SIG-M5 (cell line): ENCODE results near the gene HOXC12.

Source experiments
- DNase-seq: peaks from one replicate; lab custom pipeline; 2025; lab: John Stamatoyannopoulos, UW

Gene HOXC12

GRCh38 chr12:53941187-53941586 lies 13.5 kb upstream of the HOXC12 start:
- no peak for DNase-seq

DNA sequence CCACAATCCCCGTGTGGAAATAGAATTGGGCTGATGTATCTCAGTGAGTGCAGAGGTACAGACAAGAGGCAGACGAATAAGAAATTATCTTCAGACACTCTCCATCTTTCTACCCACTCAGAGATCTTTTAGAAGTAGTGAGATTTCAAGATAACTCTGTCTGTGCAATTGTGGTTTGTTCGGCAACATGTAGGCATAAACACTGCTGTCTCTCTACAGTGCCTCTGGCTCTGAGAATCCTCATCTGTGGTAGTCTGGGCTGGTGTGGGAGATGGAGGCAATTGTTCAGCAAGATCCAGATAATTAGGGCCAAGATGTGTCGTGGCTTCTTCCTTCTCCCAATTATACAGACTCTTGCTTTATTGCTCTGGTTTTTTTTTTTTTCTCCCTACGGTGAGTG lies 13.0 kb upstream of the HOXC12 start:
- DNase-seq, result no peak

DNA sequence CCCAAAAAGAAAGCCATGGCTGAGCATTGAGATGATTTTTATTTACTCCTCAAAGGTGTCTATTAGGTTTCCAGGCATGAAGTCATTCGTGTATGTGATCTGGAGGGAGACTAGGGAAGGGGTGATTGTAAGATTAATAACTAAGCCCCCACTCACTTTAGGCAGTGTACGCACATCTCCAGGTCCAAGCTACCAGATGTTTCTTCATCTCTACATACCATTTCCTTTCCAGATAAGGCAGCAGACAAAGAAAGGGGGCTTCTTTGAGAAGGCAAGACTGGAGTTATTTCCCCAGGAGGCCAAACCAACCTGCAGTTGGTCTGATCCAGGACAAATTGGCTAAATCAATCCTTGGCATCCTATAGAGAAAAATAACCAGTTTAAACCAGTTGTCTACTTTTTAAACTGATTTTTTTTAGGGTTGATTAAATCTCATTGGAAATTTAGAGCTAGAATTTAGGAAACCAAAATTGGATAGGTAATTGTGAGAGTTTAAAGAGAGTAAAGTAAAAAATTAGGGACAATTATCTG lies 12.2 kb upstream of the HOXC12 start:
- no peak for DNase-seq

- no peak for DNase-seq
These were observed 10.5 kb upstream of the HOXC12 start for GRCh38 chr12:53944209-53944608.

DNA sequence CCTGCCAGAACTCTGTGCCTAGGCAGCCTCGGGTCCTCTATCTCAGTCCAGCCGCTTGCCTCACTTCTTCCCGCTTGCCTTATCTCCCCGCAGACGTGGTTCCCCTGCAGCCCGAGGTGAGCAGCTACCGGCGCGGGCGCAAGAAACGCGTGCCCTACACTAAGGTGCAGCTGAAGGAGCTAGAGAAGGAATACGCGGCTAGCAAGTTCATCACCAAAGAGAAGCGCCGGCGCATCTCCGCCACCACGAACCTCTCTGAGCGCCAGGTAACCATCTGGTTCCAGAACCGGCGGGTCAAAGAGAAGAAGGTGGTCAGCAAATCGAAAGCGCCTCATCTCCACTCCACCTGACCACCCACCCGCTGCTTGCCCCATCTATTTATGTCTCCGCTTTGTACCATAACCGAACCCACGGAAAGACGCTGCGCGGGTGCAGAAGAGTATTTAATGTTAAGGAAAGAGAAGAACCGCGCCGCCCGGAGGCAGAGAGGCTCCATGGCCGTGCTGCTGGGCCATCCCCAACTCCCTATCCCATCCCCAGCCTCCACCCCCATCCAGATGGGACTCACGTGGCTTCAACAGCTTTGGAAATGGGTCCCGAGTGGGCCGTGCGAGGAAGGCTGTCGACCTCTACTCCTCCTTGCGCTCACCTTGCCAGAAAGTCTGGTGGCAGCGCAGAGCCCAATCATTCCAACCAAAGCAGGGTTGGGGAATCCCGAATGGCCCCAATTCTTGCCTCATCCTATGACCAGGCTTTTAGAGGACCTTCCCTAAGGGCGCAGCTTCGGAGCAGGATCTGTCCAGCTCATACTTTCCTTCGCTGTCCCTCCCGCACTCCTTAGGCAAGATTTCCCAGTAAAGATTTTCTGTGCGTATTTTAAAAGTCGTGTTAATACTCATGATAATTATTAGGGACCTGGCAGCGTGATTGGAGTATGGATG lies 9.5 kb upstream of the HOXC12 start:
- DNase-seq, result no peak

GRCh38 chr12:53947743-53948142 lies 7.0 kb upstream of the HOXC12 start:
- DNase-seq, result no peak

DNA sequence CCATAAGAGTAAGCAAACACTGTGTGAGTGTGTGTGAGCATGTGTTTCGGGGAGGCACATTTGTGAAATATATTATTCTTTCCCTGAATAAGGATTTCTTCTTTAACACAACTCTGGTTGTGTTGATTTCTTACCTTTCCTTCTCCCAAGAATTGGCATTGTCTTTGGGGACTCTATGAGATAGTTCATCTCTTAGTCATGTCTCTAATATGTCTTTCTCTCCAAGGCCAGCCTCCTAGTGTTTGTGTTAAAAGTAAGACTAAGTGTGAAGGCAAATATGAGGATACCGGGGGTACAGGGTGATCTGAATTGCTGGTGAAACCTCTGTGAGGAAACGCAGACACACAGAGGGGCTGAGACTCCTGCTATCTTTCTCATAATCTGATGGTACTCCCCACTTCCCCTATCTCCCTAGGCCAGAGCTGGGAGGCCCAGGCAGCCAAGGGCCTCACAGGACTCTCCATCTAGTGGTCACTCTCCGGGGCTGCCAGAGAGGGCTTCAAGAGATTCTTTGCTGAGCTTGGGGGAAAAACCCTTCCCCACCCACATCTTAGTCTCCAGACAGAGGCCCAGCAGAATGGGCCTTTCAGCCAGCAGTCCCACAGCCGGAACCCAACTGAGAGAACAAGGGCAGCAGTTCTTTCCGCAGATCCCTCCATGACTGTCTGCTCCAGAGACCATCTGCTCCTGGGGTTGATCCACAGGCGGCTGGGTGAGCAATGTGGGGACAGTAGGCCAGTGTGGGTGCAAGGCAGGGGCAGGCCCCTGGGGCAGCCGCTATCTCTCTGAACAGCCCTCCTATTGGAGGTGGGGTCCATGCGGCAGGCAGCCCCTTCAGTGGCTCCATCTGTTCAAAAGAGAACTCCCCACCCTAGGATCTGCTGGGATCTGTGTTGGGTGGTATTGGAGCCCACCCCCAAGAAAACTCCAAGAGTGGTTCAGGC lies 5.8 kb upstream of the HOXC12 start:
- no peak for DNase-seq

DNA sequence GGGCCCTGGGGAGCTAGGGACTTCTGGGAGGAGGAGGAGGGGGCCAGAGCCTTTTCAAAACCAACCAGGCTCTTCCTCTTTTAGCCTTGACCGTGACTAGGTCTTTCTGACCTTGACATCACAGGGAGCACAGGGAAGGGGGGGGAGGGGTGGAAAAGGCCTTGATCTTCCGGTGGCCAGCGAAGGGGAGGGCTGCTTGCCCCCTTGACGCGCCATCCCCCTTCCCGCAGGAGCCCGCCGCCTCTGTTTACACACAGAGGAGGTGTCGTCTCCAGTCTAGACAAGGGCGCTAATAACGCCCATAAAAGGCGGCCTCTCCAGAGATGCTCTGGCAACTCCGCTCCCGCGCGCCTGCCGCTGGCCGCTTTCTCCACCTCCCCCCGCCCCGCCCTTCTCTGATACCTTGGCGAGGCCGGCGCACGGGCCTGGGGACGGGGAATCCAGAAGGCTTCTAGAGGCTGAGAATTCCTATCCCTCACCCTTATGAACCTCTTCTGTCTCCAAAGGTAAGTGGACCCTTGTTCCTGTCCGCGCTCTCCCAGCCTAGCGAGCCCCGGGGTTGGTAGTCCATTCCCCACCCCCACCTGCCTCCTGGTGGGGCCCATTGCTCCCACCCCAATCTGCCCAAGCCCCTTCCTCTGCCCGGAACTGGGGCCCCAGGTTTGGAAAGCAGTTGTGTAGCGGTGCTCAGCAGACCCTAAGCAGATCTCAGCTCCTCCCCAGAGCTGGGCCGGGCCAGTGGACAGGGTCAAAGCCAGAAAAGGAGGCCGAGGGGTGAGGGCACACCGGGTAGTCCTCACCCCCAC lies 4.9 kb upstream of the HOXC12 start:
- no peak for DNase-seq

DNA sequence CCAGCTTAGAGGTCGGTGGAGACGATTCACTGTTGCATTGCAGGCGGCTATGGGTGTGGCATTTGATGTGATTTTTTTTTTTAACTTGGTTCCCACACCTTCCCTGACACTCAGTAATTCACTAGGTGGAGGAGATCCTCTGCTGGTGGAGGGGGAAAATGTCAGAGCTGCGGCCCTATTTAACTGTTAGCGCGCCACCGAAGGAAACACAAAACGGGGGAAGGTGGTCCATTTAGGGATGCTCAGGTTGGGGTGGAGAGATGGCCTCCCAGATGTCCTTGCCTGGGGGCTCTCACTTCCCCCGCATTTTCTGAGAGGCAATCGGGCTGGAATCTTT lies 4.3 kb upstream of the HOXC12 start:
- no peak for DNase-seq

- no peak for DNase-seq
These were observed 3.7 kb upstream of the HOXC12 start for GRCh38 chr12:53950789-53951576.

DNA sequence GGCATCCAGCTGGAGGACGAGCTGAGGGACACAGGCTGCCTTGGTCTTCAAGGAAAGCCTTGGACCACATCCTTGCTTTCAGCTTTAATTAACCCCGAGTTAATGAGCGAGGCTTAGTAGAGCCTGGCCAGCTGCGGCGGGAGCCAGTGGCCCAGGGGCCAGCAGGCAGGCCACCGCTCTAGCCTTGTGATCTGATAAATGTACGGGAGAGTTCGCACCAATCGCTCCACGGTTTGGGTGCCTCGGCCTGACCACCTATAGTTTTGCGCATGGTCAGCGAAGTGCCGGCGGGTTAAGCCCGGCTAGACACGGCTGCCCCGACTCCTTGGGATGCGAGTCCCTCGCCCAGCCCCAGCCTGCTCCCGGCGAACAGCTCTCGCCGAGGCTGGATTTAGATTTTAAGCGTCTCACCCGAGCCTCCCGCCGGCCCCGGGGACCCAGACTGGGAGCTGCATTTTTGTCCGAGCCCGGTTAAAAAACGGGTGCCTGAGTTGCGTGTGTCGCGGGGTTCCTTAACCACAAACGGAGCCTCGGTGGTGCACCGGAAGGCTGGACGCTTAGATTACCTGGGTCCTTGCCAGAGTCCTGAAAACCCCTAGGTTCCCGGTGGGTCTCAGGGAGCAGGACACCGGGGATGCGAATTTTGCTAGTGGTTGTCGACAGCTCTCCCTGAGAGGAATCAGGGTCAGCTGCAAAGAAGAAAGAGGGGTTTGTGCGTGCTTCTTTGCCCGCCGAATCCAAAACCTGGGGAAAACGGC lies 2.9 kb upstream of the HOXC12 start:
- DNase-seq, result no peak

DNA sequence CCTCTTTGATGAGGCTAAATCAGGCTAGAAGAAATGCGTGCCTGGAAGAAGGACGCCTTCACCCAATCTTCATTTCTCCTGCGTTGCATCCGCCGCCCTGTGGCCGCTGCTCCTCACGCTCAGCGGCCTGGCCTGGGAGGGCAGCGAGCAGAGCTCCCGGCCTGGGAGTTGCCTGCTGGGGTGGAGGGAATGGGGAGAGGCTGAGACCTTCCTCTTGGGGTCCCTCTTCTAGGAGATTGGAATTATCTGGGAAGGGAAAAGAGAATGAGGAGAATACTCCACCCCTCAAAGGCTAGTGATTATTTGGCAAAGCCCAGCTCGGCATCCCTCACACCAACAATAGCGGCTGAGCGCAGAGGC lies 2.4 kb upstream of the HOXC12 start:
- DNase-seq, result no peak

GRCh38 chr12:53952871-53953734 lies 1.6 kb upstream of the HOXC12 start:
- DNase-seq, result no peak

- no peak for DNase-seq
These were observed 641 bp upstream of the HOXC12 start for GRCh38 chr12:53953831-53954693.

GRCh38 chr12:53955036-53955775 lies 503 bp downstream of the HOXC12 start:
- no peak for DNase-seq

DNA sequence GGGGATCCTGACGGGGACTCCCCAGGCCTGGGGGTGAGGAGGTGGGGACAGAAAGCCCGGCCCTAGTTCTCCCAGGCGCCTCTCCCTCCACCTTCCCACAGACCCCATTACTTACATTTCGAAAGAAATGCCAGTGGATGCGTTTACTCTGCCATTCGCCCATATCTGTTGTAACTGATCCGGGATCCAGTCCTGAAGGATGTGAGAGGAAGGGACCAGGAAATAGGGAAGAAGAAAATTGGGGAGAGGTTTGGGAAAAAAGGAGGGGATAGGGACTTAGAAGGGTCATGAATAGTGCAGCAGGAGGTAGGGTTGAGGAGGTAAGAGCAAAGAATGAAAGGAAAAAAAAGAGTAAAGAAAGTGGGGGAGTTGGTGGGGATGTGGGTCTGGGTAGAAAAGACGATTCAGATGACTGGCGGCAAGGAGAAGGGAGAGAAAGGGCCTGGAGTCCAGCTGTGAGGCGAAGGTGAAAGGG lies 1.1 kb downstream of the HOXC12 start:
- DNase-seq, result no peak

DNA sequence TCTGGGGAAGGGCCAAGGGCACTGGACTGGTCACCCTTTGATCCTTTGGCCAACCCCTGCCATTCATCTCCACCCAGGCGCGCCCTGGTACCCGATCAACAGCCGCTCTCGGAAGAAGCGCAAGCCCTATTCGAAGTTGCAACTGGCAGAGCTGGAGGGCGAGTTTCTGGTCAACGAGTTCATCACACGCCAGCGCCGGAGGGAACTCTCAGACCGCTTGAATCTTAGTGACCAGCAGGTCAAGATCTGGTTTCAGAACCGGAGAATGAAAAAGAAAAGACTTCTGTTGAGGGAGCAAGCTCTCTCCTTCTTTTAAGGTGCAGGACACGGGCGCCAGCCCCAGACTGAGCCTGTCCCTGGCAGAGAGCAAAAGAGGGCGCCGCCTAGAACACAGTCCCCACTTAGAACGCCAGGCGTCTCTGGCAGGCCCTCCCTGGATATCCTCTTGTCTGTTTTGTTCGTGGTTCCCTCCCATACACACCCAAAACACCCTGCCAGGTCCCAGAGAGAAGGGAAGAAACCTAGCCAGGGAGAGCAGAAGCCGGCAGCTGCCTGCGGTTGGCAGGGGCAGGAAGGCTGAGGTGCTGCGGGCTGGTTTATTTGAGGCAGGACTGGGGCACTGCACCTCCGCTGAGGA lies 1.7 kb downstream of the HOXC12 start:
- DNase-seq, result no peak
